Activated T-helper 1 cell treated with anti-CD3 and anti-CD28 coated beads, Interleukin-12 subunit alpha, Interleukin-12 subunit beta, Interleukin-2, Interleukin-4 antibody, amounts not matched to agents 30 ng/mL and 10 ng/mL and 1 ng/mL, durations not matched to agents 14 hours and 24 hours and 36 hours (primary cell): ENCODE data around the gene SMG9. TPM values are rescaled to one million over a fixed set of nuclear protein-coding genes. Genes with fewer than 3 reads are reported as not detected.
A peak's percentile ranks its signal among the peaks of the same experiment; 100 is the strongest.

Source experiments
- DNase-seq: peaks from one replicate; pipeline ENCODE4 v3.0.0; 2021; ENCODE audit warnings: low spot score
- H3K27ac Mint-ChIP-seq: one replicate; pipeline ENCODE4 v1.8.0; 2021; ENCODE audit warnings: mild to moderate bottlenecking, mixed read lengths
- H3K27me3 Mint-ChIP-seq: one replicate; pipeline ENCODE4 v1.8.0; 2022; ENCODE audit warnings: mild to moderate bottlenecking, moderate library complexity, mixed read lengths; ENCODE audit not compliant: insufficient read depth
- H3K36me3 Mint-ChIP-seq: one replicate; pipeline ENCODE4 v1.8.0; 2021; ENCODE audit warnings: low read depth, mixed read lengths
- H3K4me1 Mint-ChIP-seq: one replicate; pipeline ENCODE4 v1.8.0; 2021; ENCODE audit warnings: low read depth, mixed read lengths
- H3K4me3 Mint-ChIP-seq: one replicate; pipeline ENCODE4 v1.8.0; 2021; ENCODE audit warnings: mild to moderate bottlenecking, moderate library complexity, mixed read lengths
- H3K9me3 Mint-ChIP-seq: one replicate; pipeline ENCODE4 v1.8.0; 2021; ENCODE audit warnings: mixed read lengths
- intact Hi-C: fragments of 100-400 bp; cut with micrococcal nuclease; formaldehyde crosslinking; loops from one replicate; pipeline ENCODE4 v1.15.1; 2024
- total RNA-seq: library from RNA; stranded (reverse); gene quantifications from 2 replicates; pipeline ENCODE4 v1.2.3, GENCODE V29; 2022

Gene SMG9
- total RNA-seq, 1 donor from 2014 or later: 89.2 TPM

- DNase-seq: no peak
- intact Hi-C loops: no loop called here
- peaks cover 68% of the 10 kb centered on the region for H3K36me3 Mint-ChIP-seq
Observed at GRCh38 chr19:43743059-43743458, 11.7 kb downstream of the SMG9 start.

DNA sequence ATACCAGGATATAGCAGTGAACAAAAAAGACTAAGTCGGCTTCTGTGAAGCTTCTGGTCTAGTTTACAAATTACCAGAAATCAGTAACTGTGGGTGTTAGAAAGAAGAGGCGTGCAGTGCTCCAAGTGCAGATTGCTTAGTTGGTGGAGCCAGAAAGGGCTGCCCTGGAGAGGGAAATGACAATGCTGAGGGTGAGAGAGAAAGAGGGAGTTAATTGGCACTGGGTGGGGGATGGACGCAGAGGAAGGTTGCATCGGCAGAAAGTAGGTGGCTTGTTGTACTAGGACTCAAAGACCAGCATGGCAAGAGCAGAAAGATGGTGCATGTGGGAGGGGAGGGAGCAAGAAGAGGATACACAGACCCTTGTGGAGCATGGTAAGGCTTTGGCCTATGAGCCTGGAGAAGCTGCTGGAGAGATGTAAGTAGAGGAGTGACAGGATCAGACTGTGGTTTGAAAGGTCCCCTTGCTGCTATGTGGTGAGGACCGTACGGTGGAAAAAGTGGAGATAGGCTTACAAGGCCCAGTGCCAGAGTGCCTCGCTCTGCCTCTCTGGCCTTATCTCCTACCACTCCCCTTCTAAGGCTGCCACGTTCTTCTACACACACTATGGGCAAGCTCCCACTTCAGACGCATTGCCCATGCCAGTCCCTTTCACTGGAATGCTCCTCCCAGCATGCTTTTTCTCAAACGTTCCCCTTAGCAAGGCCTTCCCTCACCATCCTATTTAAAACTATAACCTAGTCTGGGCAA lies 13.5 kb downstream of the SMG9 start:
- Mint-ChIP-seq H3K4me3 (no peak overlapping the region), H3K27me3 (no peaks in the 10 kb centered on the region), H3K36me3 (peaks cover 71% of the 10 kb centered on the region), H3K4me1 (peaks cover 44% of the 10 kb centered on the region), H3K9me3 (no peaks in the 10 kb centered on the region), H3K27ac (peak overlapping the region; percentile 16)
- DNase-seq: no peak
- intact Hi-C loops: no loop called here

More at GRCh38 chr19:43743059-43743458, 11.7 kb downstream of the SMG9 start:
- Mint-ChIP-seq H3K27me3 (no peaks in the 10 kb centered on the region), H3K9me3 (no peaks in the 10 kb centered on the region), H3K4me3 (no peak overlapping the region), H3K27ac (no peak overlapping the region), H3K4me1 (peaks cover 39% of the 10 kb centered on the region)

- no peak for DNase-seq
- Mint-ChIP-seq H3K4me3 (no peak overlapping the region), H3K27me3 (no peaks in the 10 kb centered on the region), H3K36me3 (peaks cover 68% of the 10 kb centered on the region), H3K9me3 (no peaks in the 10 kb centered on the region), H3K4me1 (peaks cover 34% of the 10 kb centered on the region), H3K27ac (no peak overlapping the region)
- intact Hi-C loops: no loop called here
Observed at GRCh38 chr19:43739439-43740235, 15.1 kb downstream of the SMG9 start.

- DNase-seq: no peak
- peaks cover 30% of the 10 kb centered on the region for H3K4me1 Mint-ChIP-seq
- H3K27ac Mint-ChIP-seq: peak overlapping the region; percentile 76
- H3K9me3 Mint-ChIP-seq: no peaks in the 10 kb centered on the region
- H3K4me3 Mint-ChIP-seq: no peak overlapping the region
- H3K27me3 Mint-ChIP-seq: no peaks in the 10 kb centered on the region
- H3K36me3 Mint-ChIP-seq: peaks cover 65% of the 10 kb centered on the region
- intact Hi-C loops: no loop called here
Observed at GRCh38 chr19:43738780-43739211, 16.0 kb downstream of the SMG9 start.

DNA sequence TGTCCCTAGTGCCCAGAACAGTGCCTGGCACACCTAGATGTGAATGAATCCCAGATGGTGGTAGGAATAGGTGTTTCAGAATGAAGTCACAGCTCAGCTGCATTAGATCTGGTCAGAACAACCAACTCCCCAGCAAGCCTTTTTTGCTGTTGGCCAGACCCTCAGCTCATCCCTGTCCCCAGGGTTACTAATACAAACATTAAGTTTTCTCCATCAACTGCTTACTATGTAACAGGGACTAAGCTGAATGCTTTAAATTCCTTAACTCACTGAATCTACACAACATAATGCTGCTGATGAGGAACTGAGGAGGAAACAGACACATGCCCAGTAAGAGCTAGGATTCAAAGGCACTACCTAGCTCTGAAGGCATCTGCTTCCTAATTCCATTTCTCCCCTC lies 18.8 kb downstream of the SMG9 start:
- H3K4me1 Mint-ChIP-seq: peaks cover 25% of the 10 kb centered on the region
- intact Hi-C loops: no loop called here
- no peak overlapping the region for H3K4me3 Mint-ChIP-seq
- DNase-seq: no peak
- H3K27me3 Mint-ChIP-seq: no peaks in the 10 kb centered on the region
- no peak overlapping the region for H3K27ac Mint-ChIP-seq
- H3K9me3 Mint-ChIP-seq: no peaks in the 10 kb centered on the region
- peaks cover 66% of the 10 kb centered on the region for H3K36me3 Mint-ChIP-seq

DNA sequence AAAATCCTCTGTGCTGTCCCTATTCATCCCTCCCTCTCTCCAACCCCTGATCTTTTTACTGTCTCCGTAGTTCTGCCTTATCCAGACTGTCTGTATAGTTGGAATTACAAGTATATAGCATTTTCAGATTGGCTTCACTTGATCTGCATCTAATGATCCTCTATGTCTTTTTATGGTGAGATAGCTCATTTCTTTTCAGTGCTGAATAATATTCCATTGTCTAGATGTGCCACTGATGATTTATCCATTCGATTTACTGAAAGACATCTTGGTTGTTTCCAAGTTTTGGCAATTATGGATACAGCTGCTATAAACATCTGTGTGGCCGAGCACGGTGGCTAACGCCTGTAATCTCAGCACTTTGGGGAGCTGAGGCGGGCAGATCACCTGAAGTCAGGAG lies 19.7 kb downstream of the SMG9 start:
- Mint-ChIP-seq H3K27ac (no peak overlapping the region), H3K27me3 (no peaks in the 10 kb centered on the region), H3K4me1 (peaks cover 15% of the 10 kb centered on the region), H3K4me3 (no peak overlapping the region), H3K36me3 (peaks cover 61% of the 10 kb centered on the region), H3K9me3 (no peaks in the 10 kb centered on the region)
- intact Hi-C loops: no loop called here
- DNase-seq: no peak

GRCh38 chr19:43731846-43732245 lies 22.9 kb downstream of the SMG9 start:
- intact Hi-C loops: no loop called here
- peaks cover 49% of the 10 kb centered on the region for H3K36me3 Mint-ChIP-seq
- H3K4me3 Mint-ChIP-seq: no peak overlapping the region

GRCh38 chr19:43731346-43731745 lies 23.4 kb downstream of the SMG9 start:
- DNase-seq: no peak
- peaks cover under 1% of the 10 kb centered on the region for H3K4me1 Mint-ChIP-seq
- H3K4me3 Mint-ChIP-seq: no peak overlapping the region
- H3K27ac Mint-ChIP-seq: no peak overlapping the region
- H3K27me3 Mint-ChIP-seq: no peaks in the 10 kb centered on the region
- H3K9me3 Mint-ChIP-seq: no peaks in the 10 kb centered on the region
- intact Hi-C loops: no loop called here
- H3K36me3 Mint-ChIP-seq: peaks cover 44% of the 10 kb centered on the region

More at GRCh38 chr19:43731846-43732245, 22.9 kb downstream of the SMG9 start:
- no peaks in the 10 kb centered on the region for H3K9me3 Mint-ChIP-seq
- H3K27ac Mint-ChIP-seq: no peak overlapping the region
- peaks cover 4% of the 10 kb centered on the region for H3K4me1 Mint-ChIP-seq
- no peaks in the 10 kb centered on the region for H3K27me3 Mint-ChIP-seq
- DNase-seq: no peak

DNA sequence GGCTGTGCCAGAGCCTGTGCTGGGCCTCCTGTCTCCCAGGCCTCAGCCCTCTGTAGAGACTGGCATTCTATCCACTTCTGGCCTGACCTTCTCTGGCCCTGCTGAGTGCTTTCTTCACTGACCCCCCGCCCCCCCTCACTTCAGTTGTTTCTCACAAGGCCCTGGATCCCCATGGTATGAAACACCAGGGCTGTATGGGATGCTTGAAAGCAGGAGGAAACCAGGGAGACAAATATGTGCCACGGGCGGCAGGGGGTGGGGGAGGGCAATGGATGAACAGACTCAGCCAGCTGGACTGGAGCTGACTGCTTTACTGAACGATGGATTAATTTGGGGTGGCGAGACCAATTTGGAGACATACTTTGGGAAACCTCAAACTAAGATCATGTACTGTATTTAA lies 24.8 kb downstream of the SMG9 start:
- intact Hi-C loops: loop anchor here (10.0 kb wide), 1 partner anchor 175 kb away; no protein-coding TSS in a partner anchor
- H3K27me3 Mint-ChIP-seq: no peaks in the 10 kb centered on the region
- no peak overlapping the region for H3K27ac Mint-ChIP-seq
- H3K36me3 Mint-ChIP-seq: peaks cover 36% of the 10 kb centered on the region
- no peaks in the 10 kb centered on the region for H3K9me3 Mint-ChIP-seq
- H3K4me1 Mint-ChIP-seq: peaks cover 4% of the 10 kb centered on the region
- no peak for DNase-seq
- H3K4me3 Mint-ChIP-seq: no peak overlapping the region

- H3K9me3 Mint-ChIP-seq: no peaks in the 10 kb centered on the region
- H3K4me1 Mint-ChIP-seq: peaks cover 4% of the 10 kb centered on the region
- DNase-seq: no peak
- intact Hi-C loops: loop anchor here (10.0 kb wide), 1 partner anchor 173 kb away; no protein-coding TSS in a partner anchor
- H3K36me3 Mint-ChIP-seq: peaks cover 20% of the 10 kb centered on the region
- no peaks in the 10 kb centered on the region for H3K27me3 Mint-ChIP-seq
- no peak overlapping the region for H3K27ac Mint-ChIP-seq
- H3K4me3 Mint-ChIP-seq: no peak overlapping the region
Observed at GRCh38 chr19:43727593-43727853, 27.2 kb downstream of the SMG9 start.

DNA sequence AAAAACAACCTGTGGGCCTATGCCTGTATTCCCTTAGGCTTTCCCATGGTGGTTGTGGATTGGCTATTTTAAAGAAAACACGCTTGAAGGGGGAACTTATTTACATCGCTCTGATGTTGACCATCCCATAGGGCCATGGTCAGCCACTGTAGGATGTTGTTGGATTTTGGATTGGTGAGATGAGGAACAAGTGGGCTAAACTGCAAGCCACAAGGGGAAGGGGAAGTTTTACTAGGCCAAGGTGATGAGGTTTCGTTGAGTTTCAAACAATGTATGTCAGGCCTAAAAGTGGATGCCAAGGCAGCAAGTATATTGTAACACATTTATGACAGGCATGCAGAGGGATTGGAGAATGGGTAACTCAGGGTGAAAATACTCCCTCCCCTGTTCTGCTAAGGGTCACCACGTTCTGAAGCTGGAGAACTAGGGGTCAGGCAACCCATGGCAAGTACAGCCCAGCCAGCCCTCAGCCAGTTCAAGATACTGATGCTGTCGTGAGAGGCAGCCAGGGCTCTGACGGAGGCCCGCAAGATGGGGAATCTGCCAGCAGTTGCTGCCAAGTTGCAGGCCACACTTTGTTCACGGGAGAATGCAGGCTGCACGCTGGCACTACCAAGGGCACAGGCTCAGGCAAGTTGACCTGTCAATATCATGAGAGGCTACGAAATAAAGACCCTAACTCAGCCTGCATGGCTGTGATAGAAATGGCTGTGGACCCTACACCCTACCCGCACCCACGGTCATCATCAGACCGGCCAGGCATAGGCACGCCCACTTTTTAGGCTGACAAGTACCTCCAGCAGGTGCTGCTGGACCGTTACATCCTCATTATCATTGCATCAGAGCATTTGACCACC lies 27.8 kb downstream of the SMG9 start:
- intact Hi-C loops: loop anchor here (10.0 kb wide), 1 partner anchor 172 kb away; no protein-coding TSS in a partner anchor
- DNase-seq: no peak
- peaks cover 15% of the 10 kb centered on the region for H3K36me3 Mint-ChIP-seq
- H3K27me3 Mint-ChIP-seq: no peaks in the 10 kb centered on the region
- H3K4me3 Mint-ChIP-seq: no peak overlapping the region
- no peak overlapping the region for H3K27ac Mint-ChIP-seq
- no peaks in the 10 kb centered on the region for H3K9me3 Mint-ChIP-seq
- peaks cover 4% of the 10 kb centered on the region for H3K4me1 Mint-ChIP-seq

DNA sequence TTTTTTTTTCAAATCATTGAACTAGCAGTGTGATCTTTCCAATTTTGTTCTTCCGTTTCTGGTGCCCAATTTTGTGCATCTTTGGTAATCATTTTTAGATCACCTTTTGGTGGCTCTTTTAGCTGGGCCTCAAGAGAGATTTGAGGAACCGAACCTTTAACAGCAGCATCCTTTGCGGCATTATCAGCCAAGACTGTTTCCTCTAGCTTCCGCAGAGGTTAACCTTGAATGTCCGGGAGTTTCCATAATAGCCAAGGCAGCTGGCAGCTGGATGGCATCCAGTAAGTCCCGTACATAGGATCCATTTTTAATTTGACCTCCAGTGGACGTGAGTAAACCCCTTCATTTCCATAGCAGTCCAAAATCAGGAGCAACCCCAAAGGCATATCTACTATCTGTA lies 29.3 kb downstream of the SMG9 start:
- Mint-ChIP-seq H3K4me3 (no peak overlapping the region), H3K9me3 (no peaks in the 10 kb centered on the region), H3K4me1 (peaks cover 4% of the 10 kb centered on the region), H3K27me3 (no peaks in the 10 kb centered on the region), H3K27ac (no peak overlapping the region), H3K36me3 (peaks cover 13% of the 10 kb centered on the region)
- intact Hi-C loops: loop anchor here (10.0 kb wide), 1 partner anchor 171 kb away; no protein-coding TSS in a partner anchor
- no peak for DNase-seq
